OCI-LY1 (cell line): ENCODE results near the gene WDHD1.

Experiments
- EZH2 ChIP-seq: fragments of 200-600 bp; sonication (generic), shearing (Covaris generic); IDR thresholded peaks from 2 replicates; pipeline ENCODE4 v1.8.0; 2017; ENCODE audit warnings: borderline replicate concordance, mixed run types, mild to moderate bottlenecking, antibody characterized with exemption, low read length, moderate library complexity, mixed read lengths
- TF ChIP-seq, protein P1 (sequence below): fragments of 200-600 bp; sonication (generic), shearing (Covaris generic); IDR thresholded peaks from 2 replicates; pipeline ENCODE4 v1.5.1; 2017; ENCODE audit warnings: mild to moderate bottlenecking, antibody characterized with exemption, low read length, moderate library complexity, mixed read lengths

DNA sequence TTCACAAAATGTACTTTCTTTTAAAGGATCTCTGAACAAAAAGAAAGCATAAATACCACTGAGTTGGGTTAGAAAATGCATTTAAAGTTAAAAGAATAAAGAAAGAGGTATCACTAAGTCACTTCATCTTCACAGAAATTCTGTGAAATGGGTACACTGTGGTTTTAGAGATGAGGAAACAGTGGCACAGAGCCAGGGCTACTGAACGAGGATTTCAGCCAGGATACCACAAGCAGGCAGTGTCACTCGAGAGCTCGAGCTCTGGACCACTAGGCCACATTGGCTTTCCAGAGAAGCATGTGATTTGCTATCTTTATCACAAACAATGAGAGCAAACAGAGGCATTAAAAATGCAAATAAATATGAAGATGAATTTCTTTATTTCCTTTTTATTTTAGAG is 51.0 kb downstream of the WDHD1 start:
- TF ChIP-seq, protein P1, sequence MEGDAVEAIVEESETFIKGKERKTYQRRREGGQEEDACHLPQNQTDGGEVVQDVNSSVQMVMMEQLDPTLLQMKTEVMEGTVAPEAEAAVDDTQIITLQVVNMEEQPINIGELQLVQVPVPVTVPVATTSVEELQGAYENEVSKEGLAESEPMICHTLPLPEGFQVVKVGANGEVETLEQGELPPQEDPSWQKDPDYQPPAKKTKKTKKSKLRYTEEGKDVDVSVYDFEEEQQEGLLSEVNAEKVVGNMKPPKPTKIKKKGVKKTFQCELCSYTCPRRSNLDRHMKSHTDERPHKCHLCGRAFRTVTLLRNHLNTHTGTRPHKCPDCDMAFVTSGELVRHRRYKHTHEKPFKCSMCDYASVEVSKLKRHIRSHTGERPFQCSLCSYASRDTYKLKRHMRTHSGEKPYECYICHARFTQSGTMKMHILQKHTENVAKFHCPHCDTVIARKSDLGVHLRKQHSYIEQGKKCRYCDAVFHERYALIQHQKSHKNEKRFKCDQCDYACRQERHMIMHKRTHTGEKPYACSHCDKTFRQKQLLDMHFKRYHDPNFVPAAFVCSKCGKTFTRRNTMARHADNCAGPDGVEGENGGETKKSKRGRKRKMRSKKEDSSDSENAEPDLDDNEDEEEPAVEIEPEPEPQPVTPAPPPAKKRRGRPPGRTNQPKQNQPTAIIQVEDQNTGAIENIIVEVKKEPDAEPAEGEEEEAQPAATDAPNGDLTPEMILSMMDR: no peak
- no peak for TF ChIP-seq EZH2
